NCI-H2171 treated with DMSO at 0.1 percent for 48 hours (cell line): ENCODE results near the gene TBX21.

Experiments used
- DNase-seq: peaks from one replicate; lab custom pipeline; 2025; lab: John Stamatoyannopoulos, UW

Gene TBX21

GRCh38 chr17:47774987-47775580 is 42.0 kb downstream of the TBX21 start:
- DNase-seq, result no peak

GRCh38 chr17:47776330-47777197 is 43.5 kb downstream of the TBX21 start:
- DNase-seq, result peak; percentile 48

GRCh38 chr17:47778184-47778635 is 45.2 kb downstream of the TBX21 start:
- DNase-seq, result no peak

- no peak for DNase-seq
Measured at GRCh38 chr17:47781397-47781796, 48.4 kb downstream of the TBX21 start.

- DNase-seq, result no peak
Measured at GRCh38 chr17:47785538-47786123, 52.6 kb downstream of the TBX21 start.

- DNase-seq, result peak; percentile 66
Measured at GRCh38 chr17:47789611-47790561, 56.9 kb downstream of the TBX21 start.

- DNase-seq, result no peak
Measured at GRCh38 chr17:47791025-47791424, 58.0 kb downstream of the TBX21 start.

- no peak for DNase-seq
Measured at GRCh38 chr17:47792457-47792856, 59.4 kb downstream of the TBX21 start.

GRCh38 chr17:47792979-47793378 is 59.9 kb downstream of the TBX21 start:
- DNase-seq, result no peak
